Heart right ventricle (tissue), 16 donors: ENCODE results near the gene GRIK5. TPM values are rescaled to one million over a fixed set of nuclear protein-coding genes. Genes with fewer than 3 reads are reported as not detected.

Experiments
- ATAC-seq, 8 donors: fragments of 200-7000 bp; cut with Tn5 transposase; one replicate each; pipeline ENCODE4 v1.9.1; 2020; ENCODE audit warnings: mild to moderate bottlenecking in 8 of 8, moderate library complexity in 8 of 8, moderate number of reproducible peaks in 1 of 8
- DNase-seq, 2 donors: peaks; one replicate each; pipeline ENCODE4 v3.0.0-alpha.2; 2020
- H3K27ac ChIP-seq, 10 donors: fragments of 200-600 bp; sonication (generic) in 2 of 10; one replicate each; pipeline versions ENCODE4 v1.5.0 to v1.8.0; 2020 to 2022; ENCODE audit warnings: mild to moderate bottlenecking in 3 of 10
- H3K27me3 ChIP-seq, 7 donors: fragments of 200-600 bp; one replicate each; pipeline ENCODE4 v1.8.0; 2021 to 2022; ENCODE audit warnings: mild to moderate bottlenecking in 2 of 7
- H3K36me3 ChIP-seq, 9 donors: fragments of 200-600 bp; sonication (generic) in 1 of 9; one replicate each; pipeline versions ENCODE4 v1.5.0 to v1.8.0; 2020 to 2022; ENCODE audit warnings: mild to moderate bottlenecking in 2 of 9
- H3K4me1 ChIP-seq, 9 donors: fragments of 200-600 bp; sonication (generic) in 1 of 9; one replicate each; pipeline versions ENCODE4 v1.5.0 to v1.8.0; 2020 to 2022; ENCODE audit warnings: mild to moderate bottlenecking in 4 of 9
- H3K4me3 ChIP-seq, 10 donors: fragments of 200-600 bp; sonication (generic) in 2 of 10; one replicate each; pipeline versions ENCODE4 v1.5.0 to v1.8.0; 2020 to 2022; ENCODE audit warnings: mild to moderate bottlenecking in 7 of 10, moderate library complexity in 2 of 10
- H3K9me3 ChIP-seq, 11 donors: fragments of 200-600 bp in 10 of 11; sonication (generic) in 2 of 11; one replicate each; pipeline versions ENCODE4 v1.5.0 to v1.8.0; 2013 to 2022; ENCODE audit warnings: mild to moderate bottlenecking in 2 of 11, control low read depth in 1 of 11, moderate library complexity in 1 of 11
- WGBS, 2 donors: extraction: QIAGEN DNeasy Blood & Tissue Kit; methylation state at CpG; one replicate each; pipeline ENCODE4 v1.1.7; 2013; ENCODE audit warnings: inconsistent platforms in 1 of 2; 5-methylcytosine and 5-hydroxymethylcytosine counted together
- intact Hi-C, 10 donors: fragments of 100-400 bp; cut with DNase I; formaldehyde crosslinking; loops; one replicate each; pipeline versions ENCODE4 v1.11.1 to v1.14.2; 2022
- polyA plus RNA-seq, 2 donors: library from polyadenylated mRNA; stranded (reverse); fragments of 200-250 nt; gene quantifications; one replicate each; pipeline ENCODE4 v1.2.3, GENCODE V29; 2013
- total RNA-seq, 10 donors: library from RNA; stranded (reverse); fragmentation: NEBNext Ultra II Directional in 3 of 10; extraction: Animal tissue kit (Norgen Biotek cat#: 25700) in 3 of 10; gene quantifications; one replicate each; pipeline versions ENCODE4 v1.2.1 to v1.2.4, GENCODE V29; 2021 to 2023
- TF ChIP-seq, protein P1 (sequence below), 9 donors: fragments of 200-600 bp; sonication (generic) in 2 of 9; IDR thresholded peaks; one replicate each; pipeline versions ENCODE4 v1.5.0 to v1.8.0; 2021 to 2022; ENCODE audit warnings: antibody characterized with exemption in 9 of 9, mild to moderate bottlenecking in 5 of 9, moderate library complexity in 1 of 9
- donor health status: Arrhythmogenic right ventricular cardiomyopathy.
- donor health status: ischemic (EF 13 %, LVEDD 7.1; RV severe dilation, severe dysfunction).
- donor health status: healthy with polysubstance abuse.
- donor health status: DM: no; HTN: yes; CAD: no.
- donor health status: DM: no; HTN: no; CAD: no.
- donor health status: ischemic (EF 25% LVEDD 6.9; RV normal size, moderate dysfunction).
- donor health status: ischemic (EF 25% LVEDD 5.7; RV mildly dilated, moderate dysfunction).
- donor health status: healthy.
- donor health status: DM: yes; HTN: yes; CAD: no.
- donor health status: Ischemic cardiomyopathy.
- donor health status: ischemic (EF 35%, LVEDD 5.7; RV mildly dilated, moderate dysfunction).
- donor health status: nonischemic (EF 11% LVEDD 7.7; RV severe dilation, severe dysfunction).
- donor health status: DM: yes; HTN: yes; CAD: no.
- donor health status: PGD.
- donor health status: ischemic (EF 29% LVEDD 5.4; RV normal size, mild dysfunction).
- donor health status: nonischemic (EF 23%, LVEDD 6.1; RV moderate dilation, normal function).

Gene GRIK5
- total and polyA plus RNA-seq, 12 donors: 0.35 to 9.3 (median 2.9) TPM

DNA sequence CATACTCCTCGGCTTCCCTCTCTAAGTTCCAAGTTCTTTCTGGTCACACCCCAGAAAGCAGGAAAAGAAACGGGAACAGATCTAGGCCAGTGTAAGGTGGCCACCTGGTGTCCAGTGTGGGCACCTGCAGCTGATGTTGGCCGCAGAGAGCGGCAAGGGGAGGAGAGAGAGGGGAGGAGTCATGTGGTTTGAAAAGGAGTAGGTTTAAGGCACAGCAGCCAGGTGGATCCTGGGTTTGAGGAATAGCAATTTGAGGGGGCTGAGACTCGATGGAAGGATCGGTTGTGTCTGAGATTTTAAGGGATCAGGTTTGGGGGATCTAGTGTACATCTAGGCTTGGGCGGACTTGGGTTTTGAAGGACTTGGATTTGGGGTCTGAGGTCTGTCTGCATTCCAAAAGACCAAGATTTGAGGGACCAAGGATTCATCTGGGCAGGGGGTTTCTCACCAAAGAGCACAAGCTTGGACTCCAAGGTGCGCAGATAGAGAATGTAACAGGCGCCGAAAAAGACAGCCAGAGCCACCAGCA lies 112.1 kb downstream of the GRIK5 start:
- intact Hi-C loops: loop anchor here in 7 of 10 donors (5.0 kb wide), 3 partner anchors 76 to 96 kb away; partner anchors contain the start of genes RPS19 (in 3 of the 7) and ARHGEF1 (in 2 of the 7)
- DNase-seq: peak; percentile 54 to 63

DNA sequence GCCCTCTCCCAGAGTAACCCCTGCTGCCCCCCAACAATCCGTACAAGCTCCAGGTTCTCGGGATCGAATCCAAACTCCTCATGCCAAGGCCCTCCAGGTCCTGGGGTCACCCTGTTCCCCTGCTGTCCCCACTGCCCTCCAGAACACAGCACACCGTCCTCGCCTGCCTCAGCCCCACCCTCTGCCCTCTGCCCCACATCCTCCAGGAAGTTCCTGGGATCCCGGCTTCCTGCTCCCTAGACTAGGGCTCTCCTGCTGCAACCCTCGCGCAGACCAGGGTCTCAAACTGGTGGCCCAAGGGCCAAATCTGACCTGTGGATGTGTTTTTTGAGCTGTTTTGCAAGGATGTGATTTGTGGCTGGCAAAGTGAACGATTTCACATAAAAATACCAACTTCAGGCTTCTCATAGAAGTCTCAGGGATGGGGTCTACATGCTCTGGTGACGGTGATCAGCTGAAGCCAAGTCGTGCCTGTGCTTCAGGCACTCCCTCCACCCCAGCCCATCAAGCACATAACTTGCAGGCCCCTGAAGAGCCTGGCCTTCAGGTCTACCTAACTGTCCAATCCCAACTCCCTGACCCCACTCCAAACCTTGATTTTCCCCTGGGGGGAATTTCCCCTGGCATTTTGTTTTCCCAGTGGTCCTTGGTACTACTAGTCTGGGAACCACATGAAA lies 112.7 kb downstream of the GRIK5 start:
- Histone ChIP-seq H3K27me3 (no peaks in the 10 kb centered on the region), H3K4me1 (peaks cover 6 to 34% (median 21%) of the 10 kb centered on the region in 9 donors), H3K9me3 (no peaks in the 10 kb centered on the region), H3K36me3 (peaks cover 0 to 28% (median 0%) of the 10 kb centered on the region in 9 donors), H3K4me3 (peak overlapping the region in 2 of 10 donors; percentile 93 to 97), H3K27ac (peak overlapping the region in 6 of 10 donors; percentile 38 to 94 (median 72))
- 75 to 77% methylated on average over 11 of the region's 11 CpGs for WGBS, 2 donors
- TF ChIP-seq, protein P1, sequence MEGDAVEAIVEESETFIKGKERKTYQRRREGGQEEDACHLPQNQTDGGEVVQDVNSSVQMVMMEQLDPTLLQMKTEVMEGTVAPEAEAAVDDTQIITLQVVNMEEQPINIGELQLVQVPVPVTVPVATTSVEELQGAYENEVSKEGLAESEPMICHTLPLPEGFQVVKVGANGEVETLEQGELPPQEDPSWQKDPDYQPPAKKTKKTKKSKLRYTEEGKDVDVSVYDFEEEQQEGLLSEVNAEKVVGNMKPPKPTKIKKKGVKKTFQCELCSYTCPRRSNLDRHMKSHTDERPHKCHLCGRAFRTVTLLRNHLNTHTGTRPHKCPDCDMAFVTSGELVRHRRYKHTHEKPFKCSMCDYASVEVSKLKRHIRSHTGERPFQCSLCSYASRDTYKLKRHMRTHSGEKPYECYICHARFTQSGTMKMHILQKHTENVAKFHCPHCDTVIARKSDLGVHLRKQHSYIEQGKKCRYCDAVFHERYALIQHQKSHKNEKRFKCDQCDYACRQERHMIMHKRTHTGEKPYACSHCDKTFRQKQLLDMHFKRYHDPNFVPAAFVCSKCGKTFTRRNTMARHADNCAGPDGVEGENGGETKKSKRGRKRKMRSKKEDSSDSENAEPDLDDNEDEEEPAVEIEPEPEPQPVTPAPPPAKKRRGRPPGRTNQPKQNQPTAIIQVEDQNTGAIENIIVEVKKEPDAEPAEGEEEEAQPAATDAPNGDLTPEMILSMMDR (IDR thresholded peaks at IDR 0.05): no peak
- ATAC-seq: no peak
- no peak for DNase-seq
- intact Hi-C loops: loop anchor here in 7 of 10 donors (5.0 kb wide), 3 partner anchors 75 to 95 kb away; partner anchors contain the start of genes RPS19 (in 3 of the 7) and ARHGEF1 (in 2 of the 7)

More for the DNA sequence above, 112.1 kb downstream of the GRIK5 start:
- ATAC-seq: peak; percentile 49 to 77 (median 68)
- TF ChIP-seq, protein P1 (IDR thresholded peaks at IDR 0.05): peak; percentile 61 to 91 (median 77)
- Histone ChIP-seq H3K27me3 (no peaks in the 10 kb centered on the region), H3K36me3 (peaks cover 0 to 28% (median 0%) of the 10 kb centered on the region in 9 donors), H3K4me3 (peak overlapping the region; percentile 57 to 100 (median 96)), H3K27ac (peak overlapping the region in 9 of 10 donors; percentile 69 to 94 (median 89)), H3K9me3 (no peaks in the 10 kb centered on the region), H3K4me1 (peaks cover 6 to 34% (median 21%) of the 10 kb centered on the region in 9 donors)
- WGBS, 2 donors: 15 to 19% methylated on average over 10 of the region's 10 CpGs

DNA sequence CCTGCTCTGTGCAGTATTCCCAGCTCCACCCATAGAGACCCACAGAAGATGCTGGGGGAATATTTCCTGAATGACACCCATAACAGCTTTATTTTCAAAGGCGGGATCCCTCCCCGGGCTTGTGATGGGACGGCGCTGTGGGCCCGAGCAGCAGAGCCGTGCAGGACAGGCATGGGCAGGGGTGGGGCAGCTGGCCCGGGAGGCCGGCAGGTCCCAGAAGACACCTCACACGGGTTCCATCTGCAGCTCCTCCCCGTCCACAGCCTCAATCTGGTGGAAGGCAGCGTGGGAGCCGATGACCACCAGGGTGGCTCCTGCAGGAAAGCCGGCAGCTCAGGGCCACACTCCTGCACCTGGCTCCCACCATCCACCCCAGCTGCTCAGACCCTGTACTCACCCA lies 113.4 kb downstream of the GRIK5 start:
- Histone ChIP-seq H3K27me3 (no peaks in the 10 kb centered on the region), H3K9me3 (no peaks in the 10 kb centered on the region), H3K4me3 (no peak overlapping the region), H3K4me1 (peaks cover 6 to 34% (median 22%) of the 10 kb centered on the region in 9 donors), H3K27ac (no peak overlapping the region), H3K36me3 (peaks cover 0 to 28% (median 0%) of the 10 kb centered on the region in 9 donors)
- TF ChIP-seq, protein P1 (IDR thresholded peaks at IDR 0.05): no peak
- no peak for ATAC-seq
- intact Hi-C loops: loop anchor here in 7 of 10 donors (5.0 kb wide), 3 partner anchors 74 to 94 kb away; partner anchors contain the start of genes RPS19 (in 3 of the 7) and ARHGEF1 (in 2 of the 7)
- 89 to 93% methylated on average over 13 of the region's 13 CpGs for WGBS, 2 donors
- DNase-seq: no peak

DNA sequence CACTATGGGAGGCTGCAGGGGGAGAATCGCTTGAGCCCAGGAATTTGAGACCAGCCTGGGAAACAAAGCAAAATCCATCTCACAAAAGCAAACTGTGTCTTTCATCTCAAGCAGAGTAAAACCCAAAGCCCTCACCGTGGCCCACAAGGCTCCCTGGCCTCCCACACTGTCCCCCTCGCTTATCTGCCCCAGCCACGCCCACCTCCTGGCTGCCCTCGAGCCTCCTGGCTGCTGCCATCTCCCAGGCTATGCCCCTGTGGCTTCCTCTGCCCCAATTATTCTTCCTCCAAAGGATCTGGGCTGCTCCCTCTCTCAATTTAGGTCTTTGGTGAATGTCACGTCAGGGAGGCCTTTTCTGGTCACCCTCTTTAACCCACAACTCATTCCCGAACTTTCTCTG lies 114.5 kb downstream of the GRIK5 start:
- no peaks in the 10 kb centered on the region for H3K27me3 ChIP-seq
- DNase-seq (no peak), ATAC-seq (no peak)
- H3K9me3 ChIP-seq: no peaks in the 10 kb centered on the region
- H3K4me1 ChIP-seq: peaks cover 6 to 34% (median 22%) of the 10 kb centered on the region in 9 donors
- 60 to 70% methylated on average over 7 of the region's 7 CpGs for WGBS, 2 donors
- intact Hi-C loops: loop anchor here in 7 of 10 donors (5.0 kb wide), 3 partner anchors 73 to 93 kb away; partner anchors contain the start of genes RPS19 (in 3 of the 7) and ARHGEF1 (in 2 of the 7)
- no peak overlapping the region for H3K4me3 ChIP-seq
- H3K27ac ChIP-seq: no peak overlapping the region
- H3K36me3 ChIP-seq: peaks cover 0 to 28% (median 0%) of the 10 kb centered on the region in 9 donors
- TF ChIP-seq, protein P1 (IDR thresholded peaks at IDR 0.05): no peak
